ENCODE data around the gene CHN1. TPM values are rescaled to one million over a fixed set of nuclear protein-coding genes. Genes with fewer than 3 reads are reported as not detected.

CHN1 gene
- total and polyA plus RNA-seq, 7 experiments from 2014 or later: 0.81 to 3.5 (median 1.4) TPM

GRCh38 chr2:174924061-174924693 lies 81.0 kb downstream of the CHN1 start:
- Mint-ChIP-seq H3K36me3 (peaks cover 0 to 6% (median 0%) of the 10 kb centered on the region in 5 donors), H3K27ac (no peak overlapping the region), H3K4me3 (no peak overlapping the region), H3K9me3 (peaks cover 0 to 9% (median 3%) of the 10 kb centered on the region in 11 donors), H3K4me1 (no peaks in the 10 kb centered on the region), H3K27me3 (no peaks in the 10 kb centered on the region)
- Histone ChIP-seq H3K27me3 (ENCODE audit: control insufficient read depth in 2 of 2, insufficient read depth in 2 of 2, low read length in 2 of 2) (no peaks in the 10 kb centered on the region), H3K36me3 (ENCODE audit: control insufficient read depth in 2 of 3, insufficient read depth in 3 of 3, low read length in 3 of 3) (no peaks in the 10 kb centered on the region), H3K4me1 (ENCODE audit: control insufficient read depth in 2 of 2, insufficient read depth in 2 of 2, low read length in 2 of 2) (no peaks in the 10 kb centered on the region), H3K9me3 (ENCODE audit: control insufficient read depth in 2 of 3, low read length in 3 of 3) (no peaks in the 10 kb centered on the region), H3K4me3 (ENCODE audit: low read length) (no peak overlapping the region), H3K27ac (ENCODE audit: low read depth, low read length) (no peak overlapping the region)
- no peak for DNase-seq
- CTCF ChIA-PET: no interaction called here
- intact Hi-C loops (cut with micrococcal nuclease): no loop called here
- POLR2A ChIA-PET: no interaction called here
- ATAC-seq: no peak

- Histone ChIP-seq H3K4me3 (ENCODE audit: low read length) (no peak overlapping the region), H3K36me3 (ENCODE audit: control insufficient read depth in 2 of 3, insufficient read depth in 3 of 3, low read length in 3 of 3) (no peaks in the 10 kb centered on the region), H3K27me3 (ENCODE audit: control insufficient read depth in 2 of 2, insufficient read depth in 2 of 2, low read length in 2 of 2) (no peaks in the 10 kb centered on the region), H3K27ac (ENCODE audit: low read depth, low read length) (no peak overlapping the region), H3K4me1 (ENCODE audit: control insufficient read depth in 2 of 2, insufficient read depth in 2 of 2, low read length in 2 of 2) (no peaks in the 10 kb centered on the region), H3K9me3 (ENCODE audit: control insufficient read depth in 2 of 3, low read length in 3 of 3) (no peaks in the 10 kb centered on the region)
- Mint-ChIP-seq H3K9me3 (peaks cover 0 to 8% (median 3%) of the 10 kb centered on the region in 11 donors), H3K4me3 (no peak overlapping the region), H3K27ac (no peak overlapping the region), H3K36me3 (peaks cover 0 to 6% (median 0%) of the 10 kb centered on the region in 5 donors), H3K27me3 (no peaks in the 10 kb centered on the region), H3K4me1 (no peaks in the 10 kb centered on the region)
- ChIA-PET CTCF (no interaction called here), POLR2A (no interaction called here)
- ATAC-seq (no peak), DNase-seq (no peak)
- intact Hi-C loops (cut with micrococcal nuclease): no loop called here
Measured at GRCh38 chr2:174919947-174920595, 85.1 kb downstream of the CHN1 start.

- Mint-ChIP-seq H3K4me3 (no peak overlapping the region), H3K4me1 (no peaks in the 10 kb centered on the region), H3K9me3 (peaks cover 0 to 2% (median 1%) of the 10 kb centered on the region in 11 donors), H3K36me3 (peaks cover 0 to under 1% (median 0%) of the 10 kb centered on the region in 5 donors), H3K27ac (no peak overlapping the region), H3K27me3 (no peaks in the 10 kb centered on the region)
- no peaks in the 10 kb centered on the region for H3K36me3 ChIP-seq (ENCODE audit: control insufficient read depth in 2 of 3, insufficient read depth in 3 of 3, low read length in 3 of 3)
- DNase-seq: no peak
- no peaks in the 10 kb centered on the region for H3K4me1 ChIP-seq (ENCODE audit: control insufficient read depth in 2 of 2, insufficient read depth in 2 of 2, low read length in 2 of 2)
- no peak overlapping the region for H3K27ac ChIP-seq (ENCODE audit: low read depth, low read length)
- no peak for ATAC-seq
- POLR2A ChIA-PET: interaction anchor here (0.7 kb wide), 1 partner anchor 53 kb away, joined by 3 read pairs; no protein-coding TSS in a partner anchor
- CTCF ChIA-PET: interaction anchor here (0.6 kb wide), 1 partner anchor 1690 kb away, joined by 3 read pairs; no protein-coding TSS in a partner anchor
- H3K4me3 ChIP-seq (ENCODE audit: low read length): no peak overlapping the region
- H3K27me3 ChIP-seq (ENCODE audit: control insufficient read depth in 2 of 2, insufficient read depth in 2 of 2, low read length in 2 of 2): no peaks in the 10 kb centered on the region
- no peaks in the 10 kb centered on the region for H3K9me3 ChIP-seq (ENCODE audit: control insufficient read depth in 2 of 3, low read length in 3 of 3)
- intact Hi-C loops (cut with micrococcal nuclease): no loop called here
Measured at GRCh38 chr2:174918886-174919526, 86.2 kb downstream of the CHN1 start.

GRCh38 chr2:174916270-174916930 lies 88.8 kb downstream of the CHN1 start:
- Mint-ChIP-seq H3K4me3 (no peak overlapping the region), H3K27ac (no peak overlapping the region), H3K36me3 (peaks cover 0 to 4% (median 0%) of the 10 kb centered on the region in 5 donors), H3K4me1 (no peaks in the 10 kb centered on the region), H3K27me3 (no peaks in the 10 kb centered on the region), H3K9me3 (no peaks in the 10 kb centered on the region)
- Histone ChIP-seq H3K27ac (ENCODE audit: low read depth, low read length) (no peak overlapping the region), H3K36me3 (ENCODE audit: control insufficient read depth in 2 of 3, insufficient read depth in 3 of 3, low read length in 3 of 3) (no peaks in the 10 kb centered on the region), H3K9me3 (ENCODE audit: control insufficient read depth in 2 of 3, low read length in 3 of 3) (no peaks in the 10 kb centered on the region), H3K4me1 (ENCODE audit: control insufficient read depth in 2 of 2, insufficient read depth in 2 of 2, low read length in 2 of 2) (no peaks in the 10 kb centered on the region), H3K4me3 (ENCODE audit: low read length) (no peak overlapping the region), H3K27me3 (ENCODE audit: control insufficient read depth in 2 of 2, insufficient read depth in 2 of 2, low read length in 2 of 2) (no peaks in the 10 kb centered on the region)
- ChIA-PET POLR2A (interaction anchor here (0.6 kb wide), 1 partner anchor 12 kb away, joined by 5 read pairs; no protein-coding TSS in a partner anchor), CTCF (no interaction called here)
- intact Hi-C loops (cut with micrococcal nuclease): no loop called here
- ATAC-seq: no peak
- no peak for DNase-seq

GRCh38 chr2:174914853-174915760 lies 90.1 kb downstream of the CHN1 start:
- Histone ChIP-seq H3K27me3 (ENCODE audit: control insufficient read depth in 2 of 2, insufficient read depth in 2 of 2, low read length in 2 of 2) (no peaks in the 10 kb centered on the region), H3K36me3 (ENCODE audit: control insufficient read depth in 2 of 3, insufficient read depth in 3 of 3, low read length in 3 of 3) (no peaks in the 10 kb centered on the region), H3K4me1 (ENCODE audit: control insufficient read depth in 2 of 2, insufficient read depth in 2 of 2, low read length in 2 of 2) (no peaks in the 10 kb centered on the region), H3K4me3 (ENCODE audit: low read length) (no peak overlapping the region), H3K27ac (ENCODE audit: low read depth, low read length) (no peak overlapping the region), H3K9me3 (ENCODE audit: control insufficient read depth in 2 of 3, low read length in 3 of 3) (no peaks in the 10 kb centered on the region)
- Mint-ChIP-seq H3K9me3 (no peaks in the 10 kb centered on the region), H3K27me3 (no peaks in the 10 kb centered on the region), H3K4me3 (no peak overlapping the region), H3K27ac (no peak overlapping the region), H3K36me3 (peaks cover 0 to 6% (median 0%) of the 10 kb centered on the region in 5 donors), H3K4me1 (no peaks in the 10 kb centered on the region)
- ATAC-seq: no peak
- no peak for DNase-seq
- POLR2A ChIA-PET: interaction anchor here (0.7 kb wide), 1 partner anchor 22 kb away, joined by 3 read pairs; no protein-coding TSS in a partner anchor
- intact Hi-C loops (cut with micrococcal nuclease): no loop called here
- CTCF ChIA-PET: no interaction called here

- H3K4me3 Mint-ChIP-seq: no peak overlapping the region
- no peak overlapping the region for H3K27ac ChIP-seq (ENCODE audit: low read depth, low read length)
- no peaks in the 10 kb centered on the region for H3K9me3 Mint-ChIP-seq
- H3K4me1 ChIP-seq (ENCODE audit: control insufficient read depth in 2 of 2, insufficient read depth in 2 of 2, low read length in 2 of 2): no peaks in the 10 kb centered on the region
- no peaks in the 10 kb centered on the region for H3K9me3 ChIP-seq (ENCODE audit: control insufficient read depth in 2 of 3, low read length in 3 of 3)
- no peaks in the 10 kb centered on the region for H3K27me3 ChIP-seq (ENCODE audit: control insufficient read depth in 2 of 2, insufficient read depth in 2 of 2, low read length in 2 of 2)
- peaks cover 0 to 7% (median 0%) of the 10 kb centered on the region in 5 donors for H3K27me3 Mint-ChIP-seq
- CTCF ChIA-PET: no interaction called here
- ATAC-seq: no peak
- POLR2A ChIA-PET: no interaction called here
- no peak overlapping the region for H3K27ac Mint-ChIP-seq
- DNase-seq: no peak
- peaks cover under 1 to 18% (median 7%) of the 10 kb centered on the region in 7 donors for H3K4me1 Mint-ChIP-seq
- no peak overlapping the region for H3K4me3 ChIP-seq (ENCODE audit: low read length)
- peaks cover 0 to 6% (median 0%) of the 10 kb centered on the region in 5 donors for H3K36me3 Mint-ChIP-seq
- H3K36me3 ChIP-seq (ENCODE audit: control insufficient read depth in 2 of 3, insufficient read depth in 3 of 3, low read length in 3 of 3): no peaks in the 10 kb centered on the region
- intact Hi-C loops (cut with micrococcal nuclease): loop anchor here in 1 of 2 donors (10.0 kb wide), 1 partner anchor 257 kb away; the partner anchor contains the start of gene ATF2
Measured at GRCh38 chr2:174908284-174908683, 96.9 kb downstream of the CHN1 start.

Data from naive thymus-derived CD4-positive, alpha-beta T cell (primary cell).